Astrocyte (in vitro differentiated cells and primary cell): Measurements from ENCODE around the gene LIMK1. TPM values are rescaled to one million over a fixed set of nuclear protein-coding genes. Genes with fewer than 3 reads are reported as not detected.

Experiments used
- DNase-seq: peaks from one replicate; pipeline ENCODE4 v3.0.0-alpha.2; 2010; ENCODE audit warnings: low read depth
- FAIRE-seq: peaks from 2 replicates; lab custom pipeline; 2011; peaks lifted over from hg19 to GRCh38; lab: Jason Lieb, UNC
- H2AFZ ChIP-seq: 2 replicates; pipeline ENCODE4 v1.6.0; 2012; ENCODE audit warnings: low read depth, low read length, inconsistent platforms
- H3K27ac ChIP-seq: 2 replicates; pipeline ENCODE4 v1.5.1; 2011; ENCODE audit warnings: low read depth, low read length, inconsistent platforms
- H3K27me3 ChIP-seq: 2 replicates; pipeline ENCODE4 v1.6.0; 2011; ENCODE audit warnings: low read length, inconsistent platforms; ENCODE audit not compliant: insufficient read depth
- H3K36me3 ChIP-seq: 2 replicates; pipeline ENCODE4 v1.5.1; 2011; ENCODE audit warnings: low read length, inconsistent platforms; ENCODE audit not compliant: insufficient read depth
- H3K4me1 ChIP-seq: 2 replicates; pipeline ENCODE4 v1.5.1; 2011; ENCODE audit warnings: low read length, inconsistent platforms; ENCODE audit not compliant: insufficient read depth
- H3K4me2 ChIP-seq: 2 replicates; pipeline ENCODE4 v1.6.0; 2012; ENCODE audit warnings: low read length, inconsistent platforms
- H3K4me3 ChIP-seq: 2 replicates; pipeline ENCODE4 v1.5.1; 2011; ENCODE audit warnings: low read depth, mild to moderate bottlenecking, low read length, inconsistent platforms; ENCODE audit not compliant: insufficient read depth
- H3K79me2 ChIP-seq: 2 replicates; pipeline ENCODE4 v1.6.0; 2012; ENCODE audit warnings: mild to moderate bottlenecking, low read length, inconsistent platforms; ENCODE audit not compliant: insufficient read depth
- H3K9ac ChIP-seq: 2 replicates; pipeline ENCODE4 v1.6.0; 2012; ENCODE audit warnings: mild to moderate bottlenecking, low read length, inconsistent platforms
- H3K9me3 ChIP-seq: 2 replicates; pipeline ENCODE4 v1.5.1; 2012; ENCODE audit warnings: low read depth, mild to moderate bottlenecking, low read length, inconsistent platforms; ENCODE audit not compliant: insufficient read depth
- H4K20me1 ChIP-seq: 2 replicates; pipeline ENCODE4 v1.6.0; 2012; ENCODE audit warnings: low read length, inconsistent platforms; ENCODE audit not compliant: insufficient read depth
- H3K27ac Mint-ChIP-seq: one replicate; pipeline ENCODE4 v1.8.0; 2021; ENCODE audit warnings: mild to moderate bottlenecking, mixed read lengths; ENCODE audit not compliant: unreplicated experiment
- H3K27me3 Mint-ChIP-seq: one replicate; pipeline ENCODE4 v1.8.0; 2021; ENCODE audit warnings: low read depth, mixed read lengths; ENCODE audit not compliant: unreplicated experiment
- H3K36me3 Mint-ChIP-seq: one replicate; pipeline ENCODE4 v1.8.0; 2021; ENCODE audit warnings: low read depth, mixed read lengths; ENCODE audit not compliant: unreplicated experiment
- H3K4me1 Mint-ChIP-seq: one replicate; pipeline ENCODE4 v1.8.0; 2021; ENCODE audit warnings: low read depth, mixed read lengths; ENCODE audit not compliant: unreplicated experiment
- H3K4me3 Mint-ChIP-seq: one replicate; pipeline ENCODE4 v1.8.0; 2021; ENCODE audit warnings: mild to moderate bottlenecking, moderate library complexity, mixed read lengths; ENCODE audit not compliant: unreplicated experiment
- H3K9me3 Mint-ChIP-seq: one replicate; pipeline ENCODE4 v1.8.0; 2021; ENCODE audit warnings: mild to moderate bottlenecking, mixed read lengths; ENCODE audit not compliant: unreplicated experiment
- CTCF ChIP-seq: IDR thresholded peaks from 2 replicates; pipeline ENCODE4 v1.5.1; 2011; ENCODE audit warnings: low read depth, mild to moderate bottlenecking, inconsistent platforms, low read length, moderate library complexity; ENCODE audit not compliant: insufficient read depth
- EZH2 ChIP-seq: IDR thresholded peaks from 2 replicates; pipeline ENCODE4 v1.6.1; 2012; ENCODE audit warnings: mild to moderate bottlenecking, low read length, inconsistent platforms; ENCODE audit not compliant: insufficient read depth
- total RNA-seq: library from RNA; stranded (reverse); gene quantifications from 2 replicates; pipeline ENCODE4 v1.2.1, GENCODE V29; 2021

Gene LIMK1
- total RNA-seq, 1 donor from 2014 or later = 67.8 TPM

- Histone ChIP-seq H3K9ac (peak overlapping the region; percentile 91), H3K4me1 (peaks cover 12% of the 10 kb centered on the region), H3K4me2 (peak overlapping the region; percentile 82), H3K9me3 (no peaks in the 10 kb centered on the region), H3K4me3 (peak overlapping the region; percentile 41), H3K36me3 (no peaks in the 10 kb centered on the region), H3K79me2 (no peaks in the 10 kb centered on the region), H4K20me1 (no peaks in the 10 kb centered on the region), H3K27me3 (no peaks in the 10 kb centered on the region), H2AFZ (peak overlapping the region; percentile 86), H3K27ac (peak overlapping the region; percentile 95)
- no peak overlapping the region for H3K27ac Mint-ChIP-seq
- H3K9me3 Mint-ChIP-seq = no peaks in the 10 kb centered on the region
- peak; percentile 94 for DNase-seq
- FAIRE-seq = peak; percentile 55
- no peaks in the 10 kb centered on the region for H3K4me1 Mint-ChIP-seq
- H3K4me3 Mint-ChIP-seq = no peak overlapping the region
- H3K27me3 Mint-ChIP-seq = peaks cover 21% of the 10 kb centered on the region
- TF ChIP-seq CTCF (no peak), EZH2 (no peak)
- no peaks in the 10 kb centered on the region for H3K36me3 Mint-ChIP-seq
These were observed 21.6 kb upstream of the LIMK1 start for GRCh38 chr7:74061840-74062539.

GRCh38 chr7:74063223-74063641 lies 20.4 kb upstream of the LIMK1 start:
- H3K9ac ChIP-seq = no peak overlapping the region
- no peaks in the 10 kb centered on the region for H3K27me3 ChIP-seq
- Mint-ChIP-seq H3K27me3 (peaks cover 15% of the 10 kb centered on the region), H3K27ac (no peak overlapping the region), H3K4me3 (no peak overlapping the region), H3K4me1 (no peaks in the 10 kb centered on the region), H3K9me3 (no peaks in the 10 kb centered on the region), H3K36me3 (no peaks in the 10 kb centered on the region)
- H3K79me2 ChIP-seq = no peaks in the 10 kb centered on the region
- H3K36me3 ChIP-seq = no peaks in the 10 kb centered on the region
- DNase-seq (no peak), FAIRE-seq (no peak)
- no peak overlapping the region for H3K4me2 ChIP-seq
- peaks cover 12% of the 10 kb centered on the region for H3K4me1 ChIP-seq
- no peak overlapping the region for H3K27ac ChIP-seq
- H3K4me3 ChIP-seq = no peak overlapping the region
- no peak for TF ChIP-seq CTCF
- no peaks in the 10 kb centered on the region for H4K20me1 ChIP-seq
- H2AFZ ChIP-seq = no peak overlapping the region
- no peaks in the 10 kb centered on the region for H3K9me3 ChIP-seq

GRCh38 chr7:74063646-74064045 lies 20.0 kb upstream of the LIMK1 start:
- FAIRE-seq (no peak), DNase-seq (no peak)
- Histone ChIP-seq H3K9me3 (no peaks in the 10 kb centered on the region), H3K79me2 (no peaks in the 10 kb centered on the region), H3K4me3 (no peak overlapping the region), H2AFZ (no peak overlapping the region), H3K9ac (no peak overlapping the region), H3K36me3 (no peaks in the 10 kb centered on the region), H3K27me3 (no peaks in the 10 kb centered on the region), H4K20me1 (no peaks in the 10 kb centered on the region), H3K4me1 (peaks cover 12% of the 10 kb centered on the region), H3K27ac (no peak overlapping the region), H3K4me2 (no peak overlapping the region)
- H3K27me3 Mint-ChIP-seq = peaks cover 12% of the 10 kb centered on the region
- H3K9me3 Mint-ChIP-seq = no peaks in the 10 kb centered on the region
- H3K36me3 Mint-ChIP-seq = no peaks in the 10 kb centered on the region
- no peak overlapping the region for H3K27ac Mint-ChIP-seq
- no peak overlapping the region for H3K4me3 Mint-ChIP-seq
- H3K4me1 Mint-ChIP-seq = no peaks in the 10 kb centered on the region
- TF ChIP-seq EZH2 (no peak), CTCF (no peak)
